RWPE1 (cell line): ENCODE data around the gene CCDC17.

Source experiments
- CTCF ChIA-PET: fragments of 350-600 bp; sonication (Branson Sonifier 250); formaldehyde crosslinking; extraction: SDS; loops from one replicate; lab custom pipeline; 2021; lab: Yijun Ruan, JAX
- POLR2A ChIA-PET: fragments of 400-600 bp; formaldehyde crosslinking; extraction: SDS; loops from one replicate; lab custom pipeline; 2020; ENCODE audit warnings: antibody characterized with exemption; ENCODE audit not compliant: low non-redundant PET; lab: Yijun Ruan, JAX
- DNase-seq: peaks from one replicate; pipeline ENCODE4 v3.0.0; 2012; ENCODE audit warnings: low spot score
- H3K27ac ChIP-seq: fragments of 450-650 bp; 2 replicates; pipeline ENCODE4 v1.5.1; 2017
- CTCF ChIP-seq: fragments of 450-650 bp; conservative IDR thresholded peaks from 2 replicates; pipeline ENCODE4 v1.5.1; 2017; ENCODE audit warnings: low read depth, mild to moderate bottlenecking

The CCDC17 gene

GRCh38 chr1:45584351-45585109 lies 39.3 kb downstream of the CCDC17 start:
- peak overlapping the region; percentile 96 for H3K27ac ChIP-seq
- TF ChIP-seq CTCF = no peak
- DNase-seq = peak; percentile 94
- ChIA-PET POLR2A (interaction anchor here (0.5 to 0.7 kb wide), 2 partner anchors 39 to 281 kb away, joined by 3 read pairs; no protein-coding TSS in a partner anchor), CTCF (interaction anchor here (0.7 kb wide), 2 partner anchors 93 to 581 kb away, joined by 3 read pairs; no protein-coding TSS in a partner anchor)

GRCh38 chr1:45583666-45584350 lies 40.0 kb downstream of the CCDC17 start, which contains the start of gene NASP:
Gene NASP, plus strand, starts transcription at chr1:45584041. Its CDS starts 106 bp downstream, at chr1:45584147.
- TF ChIP-seq CTCF = no peak
- H3K27ac ChIP-seq = peak within 1 kb of the TSS; percentile 96
- peak; percentile 93 for DNase-seq
- ChIA-PET POLR2A (interaction anchor here (0.7 to 1.0 kb wide), 2 partner anchors 14 to 26 kb away, joined by 3 to 6 read pairs; no protein-coding TSS in a partner anchor), CTCF (interaction anchor here (0.6 kb wide), 1 partner anchor 62 kb away, joined by 3 read pairs; no protein-coding TSS in a partner anchor)

- TF ChIP-seq CTCF = no peak
- peak overlapping the region; percentile 96 for H3K27ac ChIP-seq
- DNase-seq = peak; percentile 100
- POLR2A ChIA-PET = interaction anchor here (0.7 to 1.0 kb wide), 2 partner anchors 14 to 26 kb away, joined by 3 to 6 read pairs; no protein-coding TSS in a partner anchor
- CTCF ChIA-PET = interaction anchor here (0.6 kb wide), 1 partner anchor 62 kb away, joined by 3 read pairs; no protein-coding TSS in a partner anchor
These were observed 40.6 kb downstream of the CCDC17 start for GRCh38 chr1:45583264-45583665.

- H3K27ac ChIP-seq = no peak overlapping the region
- no peak for TF ChIP-seq CTCF
- CTCF ChIA-PET = interaction anchor here (0.7 kb wide), 1 partner anchor 215 kb away, joined by 4 read pairs; no protein-coding TSS in a partner anchor
- no peak for DNase-seq
- POLR2A ChIA-PET = no interaction called here
These were observed 49.7 kb downstream of the CCDC17 start for GRCh38 chr1:45574105-45574626.

GRCh38 chr1:45573231-45573804 lies 50.5 kb downstream of the CCDC17 start:
- no peak for DNase-seq
- H3K27ac ChIP-seq = no peak overlapping the region
- CTCF ChIA-PET = no interaction called here
- TF ChIP-seq CTCF = no peak
- POLR2A ChIA-PET = no interaction called here

GRCh38 chr1:45570631-45571030 lies 53.2 kb downstream of the CCDC17 start:
- CTCF ChIA-PET = interaction anchor here (0.6 to 1.8 kb wide), 11 partner anchors 10 to 604 kb away, joined by 3 to 7 read pairs (median 3); partner anchors contain the start of genes CCDC163 and MMACHC

More at GRCh38 chr1:45570631-45571030, 53.2 kb downstream of the CCDC17 start:
- no peak for TF ChIP-seq CTCF
- no peak for DNase-seq
- POLR2A ChIA-PET = no interaction called here
- H3K27ac ChIP-seq = no peak overlapping the region
